Activated CD8-positive, alpha-beta memory T cell treated with anti-CD3 and anti-CD28 coated beads, Interleukin-2, amount 50 U/mL, for 4 hours (primary cell): ENCODE results near the gene OTOP3.
"Not testable (repeated sequence)": the region's sequence is repeated elsewhere in the genome, so short reads cannot be mapped to it uniquely, and the experiment has no call there.

ENCODE experiments used
- DNase-seq: peaks from one replicate; pipeline ENCODE4 v3.0.0-alpha.2; 2020

OTOP3 gene

DNA sequence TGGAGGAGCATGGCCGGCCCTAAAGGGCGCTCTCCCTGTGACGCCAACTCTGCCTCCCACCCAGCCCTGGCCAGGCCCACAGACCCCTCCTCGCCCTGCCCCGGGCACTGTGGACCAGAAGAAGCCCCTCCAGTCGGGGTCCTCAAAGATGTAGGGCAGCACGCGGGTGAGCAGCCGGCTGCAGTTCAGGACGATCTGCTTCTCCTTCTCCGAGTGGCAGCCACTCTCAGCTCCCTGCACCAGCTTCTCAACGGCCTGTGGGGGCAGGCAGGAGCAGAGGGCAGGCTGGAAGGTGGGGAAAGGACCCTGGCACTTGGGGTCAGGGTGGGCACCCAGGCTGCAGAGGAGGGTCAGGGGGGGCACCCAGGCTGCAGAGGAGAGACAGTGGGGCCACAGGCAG lies 28.0 kb downstream of the OTOP3 start:
- no peak for DNase-seq

DNA sequence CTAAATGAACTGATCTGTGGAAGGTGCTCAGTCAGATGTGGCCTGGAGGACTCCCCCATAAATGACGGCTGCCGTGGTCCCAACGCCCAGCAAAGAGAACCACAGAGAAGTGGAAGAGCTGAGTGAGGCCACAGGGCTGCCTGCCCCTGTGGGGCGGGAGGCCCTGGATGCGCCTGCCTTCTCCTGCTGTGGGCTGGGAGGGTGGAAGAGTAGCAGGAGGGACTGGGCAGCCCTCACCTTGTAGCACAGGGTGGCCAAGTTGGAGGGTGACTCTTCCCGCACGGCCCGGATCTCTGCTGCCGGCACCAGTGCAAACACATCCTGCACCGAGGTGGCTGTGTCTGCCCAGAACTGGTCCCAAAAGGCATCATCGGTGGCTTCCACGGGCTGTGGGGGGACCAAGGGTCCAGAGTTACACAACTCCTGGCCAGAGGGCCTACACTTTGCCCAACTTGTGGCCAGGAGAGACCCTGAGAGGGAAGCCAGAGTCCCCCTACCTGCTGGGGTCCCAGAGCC lies 28.6 kb downstream of the OTOP3 start:
- DNase-seq = no peak

DNA sequence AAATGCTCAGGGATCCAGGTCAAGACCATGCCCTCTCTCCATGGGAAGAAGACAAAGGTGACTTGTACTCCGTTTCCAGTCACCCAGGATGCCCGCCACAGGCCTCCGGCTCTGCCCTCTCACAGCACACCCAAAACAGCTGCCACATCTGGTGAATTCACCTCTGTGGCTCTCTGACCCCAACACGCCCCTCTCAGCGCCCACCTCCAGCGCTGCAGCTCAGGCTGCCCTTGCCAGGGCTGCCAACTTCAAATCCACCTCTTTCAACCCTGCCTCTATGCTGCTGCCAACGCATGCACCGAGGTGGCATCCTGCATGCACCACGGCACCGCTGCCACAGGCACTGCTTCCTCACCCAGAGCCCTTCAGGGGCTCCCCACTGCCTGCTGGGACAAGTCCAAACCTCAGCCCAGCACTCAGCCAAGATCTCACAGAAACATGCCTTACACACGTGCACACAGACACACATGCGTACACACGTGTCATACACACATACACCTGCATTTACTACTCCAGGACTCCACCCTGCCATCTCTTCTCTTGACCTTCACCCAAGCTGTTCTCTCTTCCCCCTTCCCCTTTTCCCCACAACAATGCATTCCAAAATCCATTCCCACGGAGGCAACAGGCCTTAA lies 29.4 kb downstream of the OTOP3 start:
- DNase-seq = no peak

DNA sequence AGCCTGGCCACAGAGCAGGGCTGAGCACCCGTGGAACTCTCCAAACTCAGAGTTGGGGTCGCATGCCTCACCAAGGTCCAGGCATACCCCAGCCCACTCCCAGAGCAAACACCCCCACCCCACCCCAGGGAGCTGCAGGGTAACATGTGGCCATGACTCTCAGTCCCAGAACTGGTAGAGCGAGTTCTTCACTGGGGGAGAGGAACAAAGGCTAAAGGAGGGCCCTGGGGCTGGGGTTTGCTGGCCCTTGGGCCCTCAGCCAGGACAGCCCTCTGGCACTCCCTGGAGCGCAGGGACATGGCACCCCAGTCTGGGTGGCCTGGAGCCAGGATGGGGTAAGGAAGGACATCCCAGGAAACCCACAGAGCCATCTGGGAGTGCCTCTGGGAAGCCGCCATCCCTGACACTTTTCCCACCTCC lies 32.7 kb downstream of the OTOP3 start:
- DNase-seq = no peak

DNA sequence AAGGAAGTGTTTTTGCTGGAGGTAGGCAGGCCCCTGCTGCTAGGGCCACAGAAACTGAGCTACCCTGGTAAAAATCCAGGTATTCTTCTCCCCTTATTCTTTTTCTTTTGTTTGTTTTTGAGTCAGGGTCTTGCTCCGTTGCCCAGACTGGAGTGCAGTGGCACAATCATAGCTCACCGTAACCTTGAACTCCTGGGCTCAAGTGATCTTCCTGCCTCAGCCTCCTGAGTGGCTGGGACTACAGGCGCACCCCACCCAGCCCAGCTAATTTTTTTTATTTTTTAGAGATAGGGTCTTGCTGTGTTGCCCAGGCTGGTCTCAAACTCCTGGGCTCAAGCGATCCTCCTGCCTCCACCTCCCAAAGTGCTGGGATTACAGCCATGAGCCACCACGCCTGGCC lies 33.8 kb downstream of the OTOP3 start:
- DNase-seq = not testable (repeated sequence)

DNA sequence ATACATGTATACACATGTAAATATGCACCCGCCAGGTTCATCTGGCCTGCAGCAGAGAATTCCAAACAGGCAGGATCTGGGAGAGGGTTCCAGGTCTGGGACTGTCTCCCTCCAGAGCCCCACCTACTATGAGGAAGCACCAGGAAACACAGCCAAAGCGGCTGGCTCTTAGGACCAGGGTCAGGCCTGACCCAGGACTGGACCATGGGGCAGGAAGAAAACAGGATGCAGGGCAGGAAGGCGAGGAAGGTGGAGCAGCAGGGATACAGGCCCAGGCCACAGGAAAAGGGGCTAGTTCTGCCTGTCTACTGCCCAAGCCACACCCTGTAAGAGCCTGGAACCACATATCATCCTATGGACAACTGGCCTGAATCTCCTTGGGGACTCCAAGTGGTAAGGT lies 34.7 kb downstream of the OTOP3 start:
- DNase-seq = no peak

DNA sequence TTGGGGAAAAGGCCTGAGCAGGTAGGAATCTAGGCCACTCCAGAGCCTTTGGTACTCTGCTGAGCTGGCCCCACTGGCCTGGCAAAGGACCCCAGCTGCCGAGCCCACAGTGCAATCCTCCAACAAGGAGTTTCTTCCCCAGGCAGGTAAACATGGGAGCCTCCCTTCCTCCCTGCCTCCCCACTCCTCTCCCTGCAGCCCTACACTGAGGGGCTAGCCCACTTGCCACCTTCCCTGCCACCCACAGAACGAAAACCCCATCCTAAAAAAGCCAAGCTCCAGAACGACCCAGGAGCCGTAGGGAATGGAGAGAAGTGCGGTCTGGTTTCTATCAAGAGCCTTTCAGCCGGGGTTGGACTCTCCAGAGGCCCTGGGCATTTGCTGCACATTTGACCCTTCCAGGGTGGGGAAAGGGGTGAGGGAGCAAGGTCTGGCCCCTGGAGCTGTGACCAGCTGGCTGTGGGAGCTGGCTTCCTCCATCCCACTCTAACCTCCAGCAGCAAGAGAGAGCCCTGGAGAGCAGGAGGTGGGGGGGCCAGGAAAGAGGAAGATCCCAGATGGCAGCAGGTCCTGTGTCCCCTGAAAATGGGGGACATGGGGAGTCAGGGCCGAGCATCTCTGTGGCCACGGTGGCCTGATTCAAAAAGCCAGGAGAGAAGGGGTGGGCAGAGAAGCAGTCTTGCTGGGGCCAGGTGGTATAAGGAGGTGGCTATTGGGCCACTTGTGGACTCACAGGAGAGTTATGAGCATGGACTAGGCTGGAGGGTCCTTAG lies 35.6 kb downstream of the OTOP3 start:
- no peak for DNase-seq

DNA sequence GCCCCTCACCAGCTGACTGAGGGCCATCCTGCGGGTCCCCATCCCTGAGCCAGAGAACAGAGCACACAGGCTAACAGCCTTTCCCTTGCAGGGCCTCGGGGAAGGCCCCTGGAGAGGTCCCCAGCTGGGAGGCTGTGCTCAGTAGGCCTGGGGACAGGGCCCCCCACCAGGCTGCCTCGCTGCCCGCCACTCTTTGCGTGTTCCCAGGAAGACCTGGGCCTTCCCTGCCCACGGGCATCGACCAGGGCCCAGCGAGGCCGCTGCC lies 36.1 kb downstream of the OTOP3 start:
- no peak for DNase-seq

DNA sequence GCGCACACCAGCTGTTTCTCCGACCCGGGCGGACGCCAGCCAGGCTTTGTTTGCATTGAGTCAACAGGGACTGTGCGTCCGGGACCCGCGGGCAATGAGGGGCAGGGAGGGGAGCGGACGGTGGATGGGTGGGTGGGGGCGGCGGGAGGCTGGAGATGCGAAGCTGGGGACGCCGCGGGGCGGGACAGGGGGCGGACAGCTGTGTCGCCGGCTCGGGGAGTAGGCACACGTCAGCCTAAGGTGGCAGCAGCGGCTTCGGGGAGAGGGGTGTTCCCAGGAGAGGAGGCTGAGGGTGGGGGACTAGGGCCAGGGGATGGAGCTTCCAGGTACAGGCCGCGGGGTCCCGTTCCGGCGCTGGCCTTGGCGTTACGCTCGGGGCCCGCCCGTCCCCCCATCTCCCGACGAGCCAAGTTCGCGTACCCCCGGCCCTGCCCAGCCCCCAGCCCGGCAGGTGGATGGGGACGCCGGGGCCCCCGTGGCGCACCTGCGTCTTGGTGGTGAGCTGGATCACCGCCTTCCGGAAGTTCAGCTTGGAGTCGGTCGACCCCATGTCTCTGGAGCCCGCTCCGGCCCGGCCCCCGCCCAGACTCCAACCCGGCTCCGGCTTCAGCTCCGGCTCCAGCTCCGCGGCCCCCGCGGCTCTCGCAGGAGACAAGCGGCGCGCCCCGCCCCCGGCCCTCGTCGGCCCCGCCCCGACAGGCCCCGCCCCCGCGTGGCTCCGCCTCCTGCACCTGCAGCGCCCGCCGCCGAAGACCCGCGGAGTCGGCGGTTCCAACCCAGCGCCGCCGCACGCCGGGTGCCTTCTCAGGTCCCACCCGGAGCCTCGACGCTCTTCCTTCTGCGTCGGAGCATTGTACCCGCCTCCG lies 36.6 kb downstream of the OTOP3 start, which contains the start of gene HID1:
TSS of gene HID1 (minus strand) at position 653 of the 866 bp plus-strand sequence. CDS start at position 550, 103 bp downstream.
- peak; percentile 85 for DNase-seq

DNA sequence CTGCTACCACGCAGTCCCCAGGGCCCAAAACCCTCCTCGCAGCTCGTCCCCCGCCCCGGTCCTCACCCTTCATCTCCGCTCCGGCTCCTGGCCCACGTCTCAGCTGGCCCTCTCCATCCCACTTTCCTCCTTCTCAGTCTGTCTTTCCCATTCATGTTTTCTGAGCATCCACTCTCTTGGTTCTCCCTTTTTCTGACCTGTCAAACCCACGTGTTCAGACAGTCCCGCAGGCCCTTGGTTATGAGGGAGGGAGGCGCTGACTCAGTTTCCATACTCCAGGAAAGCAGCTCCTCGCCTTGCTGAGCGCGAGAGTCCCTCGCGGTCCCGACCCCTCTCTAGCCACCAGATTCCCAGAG lies 37.3 kb downstream of the OTOP3 start:
- no peak for DNase-seq

DNA sequence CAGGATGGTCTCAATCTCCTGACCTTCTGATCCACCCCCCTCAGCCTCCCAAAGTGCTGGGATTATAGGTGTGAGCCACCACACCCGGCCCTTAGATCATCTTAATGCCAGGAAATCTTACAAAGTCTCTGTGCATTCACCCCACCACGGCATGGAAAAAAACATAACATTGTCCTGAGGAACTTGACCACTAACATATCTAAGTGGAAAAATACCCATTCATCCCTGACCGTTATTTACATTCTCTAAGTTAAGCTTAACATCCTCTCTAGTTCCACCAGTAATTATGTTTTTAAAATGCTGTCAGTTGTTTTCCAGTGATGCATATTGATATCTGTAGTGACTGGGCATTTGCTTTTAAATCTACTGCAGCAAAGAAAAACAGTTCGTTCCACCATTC lies 40.2 kb downstream of the OTOP3 start:
- DNase-seq = no peak

DNA sequence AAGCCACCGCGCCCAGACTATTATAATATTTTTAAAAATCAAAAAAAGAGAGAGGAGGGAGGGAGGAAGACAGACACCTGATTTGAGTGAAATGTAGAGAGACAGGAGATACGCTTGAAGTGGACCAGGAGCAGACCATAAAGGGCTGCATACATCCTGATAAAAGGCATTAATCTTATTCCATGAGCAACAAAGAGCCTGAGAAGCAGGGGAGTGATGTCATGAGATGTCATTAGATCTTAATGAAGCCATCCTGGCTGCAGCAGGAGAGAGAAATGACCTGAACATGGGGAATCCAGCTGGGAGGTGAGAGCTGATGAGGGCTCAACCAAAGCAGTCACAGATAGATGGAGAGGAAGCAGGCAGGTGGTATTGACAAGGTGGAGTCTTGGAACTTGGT lies 42.1 kb downstream of the OTOP3 start:
- DNase-seq = no peak

DNA sequence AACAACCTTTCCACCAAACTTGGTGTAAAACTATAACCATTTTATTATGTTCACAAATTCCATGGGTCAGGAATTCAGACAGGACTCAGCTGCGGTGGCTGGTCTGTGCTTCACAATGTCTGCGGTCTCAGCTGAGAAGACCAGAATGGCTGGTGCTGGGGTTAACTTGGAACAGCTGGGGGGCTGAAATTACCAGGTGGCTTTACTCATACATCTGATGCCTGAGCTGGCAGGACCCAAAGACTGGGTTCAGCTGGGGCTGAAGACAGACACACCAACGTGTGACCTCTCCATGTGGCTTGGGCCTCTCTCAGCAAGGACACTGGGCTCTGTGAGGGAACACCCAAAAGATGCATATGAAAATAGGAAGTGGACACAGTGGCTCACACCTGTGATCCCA lies 42.5 kb downstream of the OTOP3 start:
- no peak for DNase-seq

DNA sequence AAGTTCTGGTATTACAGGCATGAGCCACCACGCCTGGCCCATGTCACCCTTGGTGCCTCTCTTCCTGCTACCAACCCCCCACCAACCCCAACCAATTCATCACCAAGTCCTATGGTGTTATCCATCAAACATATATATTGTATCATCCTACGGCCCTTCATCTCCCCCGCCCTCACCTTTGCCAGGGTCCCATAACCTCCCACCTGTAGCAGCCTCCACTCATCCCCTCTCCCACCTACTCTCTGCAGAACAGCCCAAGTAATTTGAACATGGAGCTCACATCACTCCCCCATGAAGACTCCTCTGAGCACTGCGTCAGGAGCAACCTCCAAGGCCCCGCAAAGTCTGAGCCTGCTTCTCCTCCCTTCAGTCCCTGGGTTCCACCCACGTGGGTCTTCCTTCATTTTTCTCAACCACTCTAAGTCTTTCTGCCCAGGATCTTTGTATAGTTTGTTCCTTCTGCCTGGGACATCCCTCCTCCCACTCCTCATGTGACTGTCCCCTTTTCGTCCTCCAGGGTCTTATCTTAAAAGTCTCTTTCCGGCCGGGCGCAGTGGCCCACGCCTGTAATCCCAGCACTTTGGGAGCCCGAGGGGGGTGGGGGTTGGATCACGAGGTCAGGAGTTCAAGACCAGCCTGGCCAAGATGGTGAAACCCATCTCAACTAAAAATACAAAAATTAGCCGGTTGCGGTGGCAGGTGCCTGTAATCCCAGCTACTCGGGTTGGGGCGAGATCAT lies 43.9 kb downstream of the OTOP3 start:
- no peak for DNase-seq

DNA sequence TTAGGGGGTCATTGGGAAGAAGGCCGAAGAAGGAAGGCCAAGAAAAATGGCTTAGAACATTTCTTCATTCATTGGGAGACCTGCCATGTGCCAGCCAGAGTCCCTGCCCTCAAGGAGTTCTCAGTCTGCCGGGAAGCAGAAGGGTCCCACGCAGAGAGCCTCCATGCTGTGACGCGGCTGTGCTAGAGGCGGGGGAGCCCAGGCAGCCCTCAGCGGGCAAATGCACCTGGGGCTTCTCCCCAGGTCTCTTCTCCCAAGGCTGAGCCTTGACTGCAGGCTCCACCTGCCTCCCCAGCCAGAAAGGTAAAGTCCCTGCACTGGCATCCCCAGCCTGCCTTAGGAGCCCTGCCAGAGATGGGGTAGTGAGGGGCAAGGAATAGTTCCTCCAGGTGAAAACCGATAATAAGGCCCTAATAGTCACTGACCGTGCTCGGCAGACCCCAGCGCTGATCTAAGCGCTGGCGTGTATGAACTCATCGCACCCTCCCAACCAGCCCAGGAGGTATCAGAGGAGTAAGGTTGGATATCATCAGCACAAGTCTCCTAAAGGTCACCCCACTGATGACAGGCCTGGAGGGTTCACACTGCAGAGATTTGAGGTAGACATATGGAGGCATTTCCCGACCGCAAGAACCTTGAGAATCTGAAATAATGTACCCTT lies 45.8 kb downstream of the OTOP3 start:
- DNase-seq = no peak

DNA sequence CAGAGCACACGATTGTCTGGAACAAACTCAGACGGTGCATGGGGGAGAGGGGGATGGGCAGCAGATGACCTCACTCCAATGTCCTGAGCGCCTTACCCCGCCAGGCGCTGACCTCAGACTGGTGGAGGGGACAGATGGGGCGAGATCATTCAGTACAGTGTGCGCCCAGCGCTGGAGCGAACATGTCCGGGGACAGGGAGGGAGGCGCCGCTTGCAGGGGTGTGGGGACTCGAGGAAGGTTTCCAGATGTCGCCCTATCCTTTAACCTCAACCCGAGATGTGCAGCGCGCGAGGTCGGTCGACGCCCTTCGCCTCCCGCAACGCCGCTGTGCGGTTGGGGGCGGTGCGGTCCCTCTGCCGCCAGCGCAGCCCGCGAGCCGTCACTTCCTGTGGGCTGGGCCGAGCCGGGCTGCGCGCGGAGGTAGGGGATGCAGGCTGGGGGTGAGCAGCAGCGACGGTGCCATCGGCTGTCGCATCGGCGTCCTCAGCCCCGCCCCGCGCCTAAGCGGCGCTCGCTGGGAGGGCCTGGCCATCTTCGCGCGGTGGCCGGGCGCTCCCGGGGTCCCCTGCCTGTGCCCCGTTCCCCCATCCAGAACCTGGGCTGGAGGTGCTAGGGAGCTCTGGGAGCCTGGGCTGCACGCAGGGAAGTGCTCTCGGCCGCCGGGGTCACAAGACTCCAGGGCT lies 46.4 kb downstream of the OTOP3 start:
- peak; percentile 72 for DNase-seq

DNA sequence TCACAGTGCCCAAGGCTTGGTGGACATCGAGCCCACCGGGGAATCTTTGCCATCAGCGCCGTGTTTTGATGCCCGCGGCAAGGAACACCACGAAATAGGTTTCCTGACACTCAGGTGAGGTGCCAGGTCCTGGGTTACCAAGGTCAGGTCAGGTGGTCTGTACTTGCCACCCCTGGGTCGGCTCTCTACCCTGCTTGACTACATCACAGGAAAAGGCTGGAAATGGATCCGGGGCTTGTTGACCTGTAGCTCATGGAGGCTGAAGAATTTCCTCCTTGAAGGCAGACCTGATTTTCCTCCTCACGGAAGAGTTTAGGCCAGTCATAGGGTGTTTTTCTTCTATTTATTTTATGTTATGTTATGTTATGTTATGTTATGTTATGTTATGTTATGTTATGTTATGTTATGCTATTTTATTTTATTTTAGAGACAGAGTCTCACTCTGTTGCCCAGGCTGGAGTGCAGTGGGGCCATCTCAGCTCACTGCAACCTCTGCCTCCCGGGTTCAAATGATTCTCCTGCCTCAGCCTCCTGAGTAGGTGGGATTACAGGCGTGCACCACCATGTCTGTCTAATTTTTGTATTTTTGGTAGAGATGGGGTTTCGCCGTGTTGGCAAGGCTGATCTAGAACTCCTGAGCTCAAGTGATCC lies 47.1 kb downstream of the OTOP3 start:
- not testable (repeated sequence) for DNase-seq

DNA sequence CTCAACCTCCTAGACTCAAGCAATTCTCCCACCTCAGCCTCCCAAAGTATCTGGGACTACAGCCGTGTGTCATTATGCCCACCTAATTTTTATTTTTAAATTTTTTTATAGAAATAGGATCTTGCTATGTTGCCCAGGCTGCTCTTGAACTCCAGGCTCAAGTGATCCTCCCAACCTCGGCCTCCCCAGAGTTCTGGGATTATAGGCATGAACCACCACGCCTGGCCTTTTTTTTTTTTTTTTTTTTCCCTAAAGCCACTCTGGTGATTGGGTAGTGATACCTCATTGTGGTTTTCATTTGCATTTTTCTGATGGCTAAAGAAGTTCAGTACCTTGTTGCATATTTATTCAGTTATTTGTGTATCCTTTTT lies 50.5 kb downstream of the OTOP3 start:
- DNase-seq = no peak

DNA sequence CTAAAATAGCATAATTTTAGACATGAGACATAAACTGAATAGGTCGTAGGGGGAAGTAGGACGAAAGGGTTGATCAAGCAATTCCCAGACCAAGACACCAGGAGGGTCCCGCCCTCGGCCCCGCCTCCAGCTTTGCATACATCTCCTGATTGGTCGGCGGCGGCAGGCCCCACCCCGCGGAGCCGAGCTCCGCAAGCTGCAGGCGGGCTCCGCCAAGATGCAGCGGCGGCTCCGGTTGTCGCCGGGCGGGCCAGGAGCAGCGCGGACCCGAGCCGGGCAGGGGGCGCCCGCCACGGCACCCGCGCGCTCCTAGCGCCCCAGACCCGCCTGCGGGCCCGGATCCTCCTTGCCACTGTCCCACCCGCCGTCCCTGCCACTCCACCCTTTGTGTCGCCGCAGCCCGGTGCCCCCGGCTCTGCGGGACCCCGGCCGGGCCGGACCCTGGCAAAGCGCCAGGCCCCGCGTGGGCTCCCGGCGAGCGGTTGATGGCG lies 51.8 kb downstream of the OTOP3 start, which contains the start of gene CDR2L:
TSS of gene CDR2L (plus strand) at position 215 of the 491 bp plus-strand sequence. CDS start 412 bp downstream, outside the sequence.
- DNase-seq = peak; percentile 93

DNA sequence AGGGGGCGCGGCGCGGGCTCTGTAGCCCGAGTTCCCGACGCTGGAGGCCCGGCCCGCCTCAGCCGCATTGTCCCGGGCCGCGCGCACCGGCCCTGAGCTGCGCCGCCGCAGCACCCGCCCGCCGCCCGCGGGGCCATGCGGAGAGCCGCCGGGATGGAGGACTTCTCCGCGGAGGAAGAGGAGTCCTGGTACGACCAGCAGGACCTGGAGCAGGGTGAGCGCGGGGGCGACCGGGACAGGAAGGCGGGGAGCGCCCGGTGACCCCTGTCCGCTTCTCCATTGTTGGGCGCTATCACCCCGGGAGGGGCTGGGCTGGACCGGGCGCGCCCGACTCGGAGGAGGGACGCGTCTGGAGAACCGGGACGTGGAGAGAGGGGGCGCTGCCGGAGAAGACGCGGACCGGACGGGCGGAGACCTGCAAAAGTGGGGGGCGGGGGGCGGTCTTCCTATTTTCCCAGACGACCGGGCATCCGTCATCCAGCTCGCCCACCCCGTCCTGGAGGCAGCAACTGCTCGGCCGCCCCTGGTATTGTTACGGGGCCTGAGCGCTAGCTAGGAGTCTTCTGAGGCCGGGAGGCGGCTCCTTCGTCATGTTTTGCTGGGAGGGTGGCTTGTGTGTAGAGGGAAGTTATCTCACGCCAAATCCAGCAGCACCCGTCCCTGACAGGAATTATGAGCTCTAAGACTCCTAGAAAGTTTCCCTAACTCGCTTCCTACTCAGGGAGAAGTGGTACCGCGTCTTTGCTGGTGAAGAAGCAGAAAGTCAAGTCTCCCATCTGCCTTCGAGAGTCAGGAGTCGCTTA lies 52.4 kb downstream of the OTOP3 start:
- DNase-seq = no peak
